ENCODE measurements around the gene RPUSD1. TPM values are rescaled to one million over a fixed set of nuclear protein-coding genes. Genes with fewer than 3 reads are reported as not detected.
"Not testable (repeated sequence)": the region's sequence is repeated elsewhere in the genome, so short reads cannot be mapped to it uniquely, and the experiment has no call there.

RPUSD1 gene, protein sequence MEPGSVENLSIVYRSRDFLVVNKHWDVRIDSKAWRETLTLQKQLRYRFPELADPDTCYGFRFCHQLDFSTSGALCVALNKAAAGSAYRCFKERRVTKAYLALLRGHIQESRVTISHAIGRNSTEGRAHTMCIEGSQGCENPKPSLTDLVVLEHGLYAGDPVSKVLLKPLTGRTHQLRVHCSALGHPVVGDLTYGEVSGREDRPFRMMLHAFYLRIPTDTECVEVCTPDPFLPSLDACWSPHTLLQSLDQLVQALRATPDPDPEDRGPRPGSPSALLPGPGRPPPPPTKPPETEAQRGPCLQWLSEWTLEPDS
- total RNA-seq = 15.9 and 16.2 TPM in 2 replicates
- polyA plus RNA-seq = 8.2 and 10.3 TPM in 2 replicates
- polyA plus RNA-seq (2012) = 12.6 and 21.8 TPM in 2 replicates
- 6.6 and 10.6 TPM in 2 replicates for polyA minus RNA-seq (ENCODE audit: low replicate concordance)

DNA sequence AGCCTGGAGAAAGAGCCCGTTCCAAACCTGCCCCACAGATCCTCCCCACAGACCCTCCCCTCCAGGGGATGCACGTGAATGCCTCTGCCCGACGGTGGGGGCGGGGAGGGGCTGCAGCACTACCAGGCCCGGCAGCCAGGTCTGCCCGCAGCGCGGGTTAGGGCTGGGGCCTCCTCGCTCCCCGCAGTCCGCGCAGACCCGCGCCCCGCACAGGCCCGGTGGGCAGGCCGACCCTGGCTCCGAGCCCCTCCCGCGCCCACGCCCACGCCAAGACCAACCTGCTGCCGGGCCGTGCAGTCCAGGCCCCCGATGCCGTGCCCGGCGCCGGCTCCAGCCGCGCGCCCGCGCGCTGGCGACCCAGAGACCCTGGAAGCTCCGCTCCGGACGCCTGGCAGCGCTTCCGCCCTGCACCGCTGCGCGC lies at the start of gene RPUSD1:
Gene RPUSD1 (minus strand): TSS at position 404 of the 421 bp plus-strand sequence. CDS start 644 bp downstream, outside the sequence.
- peak; percentile 5 to 10 for DNase-seq (ENCODE audit: low read depth in 2 of 2)
- H2AFZ ChIP-seq (ENCODE audit: low read length) = peak within 1 kb of the TSS; percentile 73
- H3K27me3 ChIP-seq (ENCODE audit: control insufficient read depth, insufficient read depth, low read length) = no peaks in the 10 kb centered on the region
- H4K20me1 ChIP-seq (ENCODE audit: control insufficient read depth, extremely low read depth, insufficient read depth, low read length) = no peaks in the 10 kb centered on the region
- H3K9ac ChIP-seq (ENCODE audit: insufficient read depth, low read length) = peak within 1 kb of the TSS; percentile 74
- peak within 1 kb of the TSS; percentile 87 for H3K4me2 ChIP-seq (ENCODE audit: extremely low read depth, insufficient read depth, low read length)
- H3K4me3 ChIP-seq (replicated peaks in 1 of 4; ENCODE audit: control extremely low read depth in 1 of 4, insufficient read depth in 1 of 4, low read depth in 3 of 4, low read length in 4 of 4) = peak within 1 kb of the TSS; percentile 75 to 94 (median 87)
- H3K4me1 ChIP-seq (ENCODE audit: control insufficient read depth, extremely low read depth, insufficient read depth, low read length) = peaks cover 7% of the 10 kb centered on the region
- TF ChIP-seq EZH2 (IDR thresholded peaks at IDR 0.05; ENCODE audit: low read length, missing control alignments) = no peak
- TF ChIP-seq, protein P1, sequence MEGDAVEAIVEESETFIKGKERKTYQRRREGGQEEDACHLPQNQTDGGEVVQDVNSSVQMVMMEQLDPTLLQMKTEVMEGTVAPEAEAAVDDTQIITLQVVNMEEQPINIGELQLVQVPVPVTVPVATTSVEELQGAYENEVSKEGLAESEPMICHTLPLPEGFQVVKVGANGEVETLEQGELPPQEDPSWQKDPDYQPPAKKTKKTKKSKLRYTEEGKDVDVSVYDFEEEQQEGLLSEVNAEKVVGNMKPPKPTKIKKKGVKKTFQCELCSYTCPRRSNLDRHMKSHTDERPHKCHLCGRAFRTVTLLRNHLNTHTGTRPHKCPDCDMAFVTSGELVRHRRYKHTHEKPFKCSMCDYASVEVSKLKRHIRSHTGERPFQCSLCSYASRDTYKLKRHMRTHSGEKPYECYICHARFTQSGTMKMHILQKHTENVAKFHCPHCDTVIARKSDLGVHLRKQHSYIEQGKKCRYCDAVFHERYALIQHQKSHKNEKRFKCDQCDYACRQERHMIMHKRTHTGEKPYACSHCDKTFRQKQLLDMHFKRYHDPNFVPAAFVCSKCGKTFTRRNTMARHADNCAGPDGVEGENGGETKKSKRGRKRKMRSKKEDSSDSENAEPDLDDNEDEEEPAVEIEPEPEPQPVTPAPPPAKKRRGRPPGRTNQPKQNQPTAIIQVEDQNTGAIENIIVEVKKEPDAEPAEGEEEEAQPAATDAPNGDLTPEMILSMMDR (conservative IDR thresholded peaks at IDR 0.05 in 1 of 2, IDR thresholded peaks at IDR 0.05 in 1 of 2; ENCODE audit: low read depth in 1 of 2, low read length in 2 of 2) = no peak
- no peaks in the 10 kb centered on the region for H3K9me3 ChIP-seq (ENCODE audit: control insufficient read depth, insufficient read depth, low read depth, low read length)
- peak within 1 kb of the TSS; percentile 50 for H3K27ac ChIP-seq (ENCODE audit: insufficient read depth, low read length)
- H3K79me2 ChIP-seq (ENCODE audit: control insufficient read depth, insufficient read depth, low read length) = peaks cover 21% of the 10 kb centered on the region
- peaks cover 12% of the 10 kb centered on the region for H3K36me3 ChIP-seq (ENCODE audit: control insufficient read depth, insufficient read depth, low read length)

DNA sequence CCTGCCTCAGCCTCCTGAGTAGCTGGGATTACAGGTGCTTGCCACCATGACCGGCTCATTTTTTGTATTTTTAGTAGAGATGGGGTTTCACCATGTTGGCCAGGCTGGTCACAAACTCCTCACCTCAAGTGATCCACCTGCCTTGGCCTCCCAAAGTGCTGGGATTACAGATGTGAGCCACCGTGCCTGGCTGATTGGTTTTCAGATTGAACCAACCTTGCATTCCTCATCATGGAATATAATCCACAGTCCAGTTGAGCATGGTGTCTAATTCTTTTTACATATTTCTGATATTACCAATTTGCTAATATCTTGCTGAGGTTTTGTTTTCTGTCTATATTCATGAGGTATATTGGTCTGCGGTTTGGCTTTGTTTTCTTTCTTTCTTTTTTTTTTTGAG lies 48.6 kb upstream of the RPUSD1 start:
- not testable (repeated sequence) for H4K20me1 ChIP-seq (ENCODE audit: control insufficient read depth, extremely low read depth, insufficient read depth, low read length); H3K9me3 ChIP-seq (ENCODE audit: control insufficient read depth, insufficient read depth, low read depth, low read length); H3K27ac ChIP-seq (ENCODE audit: insufficient read depth, low read length); H2AFZ ChIP-seq (ENCODE audit: low read length); H3K4me2 ChIP-seq (ENCODE audit: extremely low read depth, insufficient read depth, low read length); H3K79me2 ChIP-seq (ENCODE audit: control insufficient read depth, insufficient read depth, low read length); DNase-seq (ENCODE audit: low read depth in 2 of 2); H3K4me1 ChIP-seq (ENCODE audit: control insufficient read depth, extremely low read depth, insufficient read depth, low read length); H3K9ac ChIP-seq (ENCODE audit: insufficient read depth, low read length); H3K27me3 ChIP-seq (ENCODE audit: control insufficient read depth, insufficient read depth, low read length); H3K4me3 ChIP-seq (replicated peaks in 1 of 4; ENCODE audit: control extremely low read depth in 1 of 4, insufficient read depth in 1 of 4, low read depth in 3 of 4, low read length in 4 of 4); H3K36me3 ChIP-seq (ENCODE audit: control insufficient read depth, insufficient read depth, low read length)

- TF ChIP-seq EZH2 (IDR thresholded peaks at IDR 0.05; ENCODE audit: low read length, missing control alignments) = no peak
- TF ChIP-seq, protein P1 (conservative IDR thresholded peaks at IDR 0.05 in 1 of 2, IDR thresholded peaks at IDR 0.05 in 1 of 2; ENCODE audit: low read depth in 1 of 2, low read length in 2 of 2) = no peak
- H4K20me1 ChIP-seq (ENCODE audit: control insufficient read depth, extremely low read depth, insufficient read depth, low read length) = no peaks in the 10 kb centered on the region
These were observed 48.0 kb upstream of the RPUSD1 start for GRCh38 chr16:836221-836620.

More at GRCh38 chr16:836221-836620, 48.0 kb upstream of the RPUSD1 start:
- DNase-seq (ENCODE audit: low read depth in 2 of 2) = no peak
- no peaks in the 10 kb centered on the region for H3K79me2 ChIP-seq (ENCODE audit: control insufficient read depth, insufficient read depth, low read length)
- no peaks in the 10 kb centered on the region for H3K27me3 ChIP-seq (ENCODE audit: control insufficient read depth, insufficient read depth, low read length)
- H3K27ac ChIP-seq (ENCODE audit: insufficient read depth, low read length) = no peak overlapping the region
- H3K36me3 ChIP-seq (ENCODE audit: control insufficient read depth, insufficient read depth, low read length) = no peaks in the 10 kb centered on the region
- H3K9ac ChIP-seq (ENCODE audit: insufficient read depth, low read length) = no peak overlapping the region
- H3K4me3 ChIP-seq (replicated peaks in 1 of 4; ENCODE audit: control extremely low read depth in 1 of 4, insufficient read depth in 1 of 4, low read depth in 3 of 4, low read length in 4 of 4) = no peak overlapping the region
- H3K4me2 ChIP-seq (ENCODE audit: extremely low read depth, insufficient read depth, low read length) = no peak overlapping the region
- H2AFZ ChIP-seq (ENCODE audit: low read length) = no peak overlapping the region
- H3K9me3 ChIP-seq (ENCODE audit: control insufficient read depth, insufficient read depth, low read depth, low read length) = no peaks in the 10 kb centered on the region
- no peaks in the 10 kb centered on the region for H3K4me1 ChIP-seq (ENCODE audit: control insufficient read depth, extremely low read depth, insufficient read depth, low read length)

All from fibroblast of lung (primary cell).